Suppressor macrophage treated with lipopolysaccharide for 1 hour (primary cell): ENCODE results near the gene WNT7B.

Source experiments
- DNase-seq, 3 donors: peaks; one replicate each; pipeline ENCODE4 v3.0.0-alpha.2; 2020 to 2022

The WNT7B gene

DNA sequence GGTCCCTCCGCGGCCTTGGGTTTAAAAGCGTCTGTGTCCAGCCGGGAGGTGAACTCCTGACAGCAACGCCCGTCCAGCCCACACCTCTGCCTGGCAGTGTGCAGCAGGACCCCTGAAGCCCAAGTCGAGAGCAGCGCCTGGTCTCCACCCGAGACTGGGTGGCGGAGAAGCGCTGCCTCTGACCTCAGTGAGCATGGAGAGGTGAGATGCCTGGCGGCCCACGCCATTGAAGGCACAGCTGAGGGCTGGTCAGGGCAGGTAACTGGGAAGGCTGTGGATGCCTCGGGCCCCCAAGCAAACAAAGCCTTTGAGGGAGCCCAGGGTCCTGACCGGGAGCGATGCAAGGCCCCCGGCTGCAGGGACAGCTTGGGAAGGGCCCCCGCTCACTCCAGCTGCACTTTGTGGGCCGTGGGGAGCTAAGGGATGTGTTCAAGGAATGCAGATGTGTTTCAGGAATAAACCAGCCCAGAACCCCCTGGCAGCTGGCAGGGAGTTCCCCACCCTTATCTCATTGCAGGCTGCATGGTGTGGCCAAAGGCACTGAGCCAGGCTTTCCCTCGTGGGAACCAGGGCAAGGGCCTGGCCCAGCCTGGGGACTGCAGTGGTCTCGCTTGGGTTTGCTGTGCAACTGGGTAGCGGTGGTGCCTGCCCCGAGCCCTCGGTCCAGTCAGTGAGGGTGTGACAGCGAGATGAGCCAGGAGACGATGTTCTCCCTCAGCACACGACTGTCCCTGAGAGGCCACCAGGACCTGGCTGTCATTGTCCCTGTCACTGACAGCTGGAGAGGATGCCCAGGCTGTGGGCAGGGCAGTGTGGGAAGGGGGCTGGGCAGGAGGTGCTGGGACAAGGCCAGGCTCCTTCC lies 92.5 kb downstream of the WNT7B start:
- no peak for DNase-seq

DNA sequence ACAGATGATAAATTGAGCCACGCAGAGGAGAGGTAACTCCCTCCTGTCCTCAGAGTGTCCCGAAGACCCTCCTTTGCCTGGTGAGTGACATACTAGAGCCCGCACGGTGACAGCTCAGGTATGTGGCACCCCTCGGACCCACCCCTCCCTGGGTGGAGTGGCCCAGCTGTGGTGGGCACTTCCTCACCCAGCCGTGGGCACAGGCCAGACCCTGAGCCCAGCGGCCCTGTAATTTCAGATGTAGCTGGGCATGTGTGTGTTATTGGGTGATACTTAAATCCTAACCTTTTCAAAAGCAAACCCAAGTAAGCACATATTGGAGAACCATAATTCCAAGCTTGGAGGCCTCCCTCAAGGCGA lies 93.2 kb downstream of the WNT7B start:
- DNase-seq, result no peak

DNA sequence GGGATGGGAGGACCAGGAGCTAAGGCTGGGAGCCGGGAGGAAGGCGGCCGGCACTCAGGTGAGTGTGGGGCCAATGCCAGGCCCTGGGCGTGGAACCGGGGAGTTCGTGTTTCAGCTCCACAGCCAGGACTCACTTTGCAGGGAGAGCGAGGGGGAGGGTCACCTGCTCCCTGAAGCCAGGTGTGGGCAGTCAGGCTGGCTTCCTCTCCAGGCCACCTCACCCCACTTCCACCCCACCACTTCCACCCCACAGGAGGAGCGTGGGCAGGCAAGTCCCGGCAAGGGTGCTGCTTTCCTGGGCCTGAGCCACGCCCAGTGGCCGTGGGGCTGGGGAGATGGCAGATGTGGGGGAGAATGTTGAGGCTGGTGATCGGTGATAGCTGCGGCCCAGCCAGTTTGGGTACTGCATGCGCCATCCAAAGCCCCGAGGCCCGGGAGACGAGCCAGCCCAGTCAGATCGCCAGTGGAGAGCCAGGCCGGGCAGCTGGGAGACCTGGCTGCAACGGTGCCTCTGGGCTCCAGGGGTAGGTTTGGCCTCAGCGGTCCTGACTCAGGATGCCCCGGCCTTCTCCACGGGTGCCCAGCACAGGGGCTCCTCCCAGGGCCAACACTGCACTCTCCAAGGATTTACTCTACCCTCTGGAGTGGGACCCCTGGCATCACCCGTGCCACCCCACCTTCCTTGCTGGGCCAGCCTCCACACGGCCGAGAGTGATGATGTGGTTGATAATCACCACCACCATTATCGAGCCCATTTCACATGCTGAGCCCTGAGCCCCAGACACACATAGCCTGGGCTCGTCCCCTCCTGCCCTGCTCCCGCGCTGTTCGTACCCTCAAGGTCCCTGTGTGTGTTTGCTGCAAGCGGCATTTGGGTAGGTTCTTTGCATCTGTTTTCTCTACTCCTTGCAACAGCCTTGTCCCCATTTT lies 93.8 kb downstream of the WNT7B start:
- no peak for DNase-seq

DNA sequence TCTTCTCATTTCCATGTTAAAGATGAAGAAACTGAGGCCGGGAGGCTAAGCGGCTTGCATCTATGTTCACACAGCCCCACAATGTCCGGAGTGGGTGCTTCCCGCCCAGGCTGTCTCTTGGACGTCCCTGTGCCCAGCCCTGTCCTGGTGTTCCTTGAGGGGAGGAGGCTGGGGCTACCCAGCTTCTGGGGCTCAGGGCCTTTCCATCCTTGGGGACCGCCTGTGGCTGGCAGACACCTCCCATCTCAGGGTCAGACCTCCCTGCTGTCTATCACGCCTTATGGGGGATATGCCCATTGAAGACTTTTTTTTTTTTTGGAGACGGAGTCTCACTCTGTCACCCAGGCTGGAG lies 95.5 kb downstream of the WNT7B start:
- no peak for DNase-seq

DNA sequence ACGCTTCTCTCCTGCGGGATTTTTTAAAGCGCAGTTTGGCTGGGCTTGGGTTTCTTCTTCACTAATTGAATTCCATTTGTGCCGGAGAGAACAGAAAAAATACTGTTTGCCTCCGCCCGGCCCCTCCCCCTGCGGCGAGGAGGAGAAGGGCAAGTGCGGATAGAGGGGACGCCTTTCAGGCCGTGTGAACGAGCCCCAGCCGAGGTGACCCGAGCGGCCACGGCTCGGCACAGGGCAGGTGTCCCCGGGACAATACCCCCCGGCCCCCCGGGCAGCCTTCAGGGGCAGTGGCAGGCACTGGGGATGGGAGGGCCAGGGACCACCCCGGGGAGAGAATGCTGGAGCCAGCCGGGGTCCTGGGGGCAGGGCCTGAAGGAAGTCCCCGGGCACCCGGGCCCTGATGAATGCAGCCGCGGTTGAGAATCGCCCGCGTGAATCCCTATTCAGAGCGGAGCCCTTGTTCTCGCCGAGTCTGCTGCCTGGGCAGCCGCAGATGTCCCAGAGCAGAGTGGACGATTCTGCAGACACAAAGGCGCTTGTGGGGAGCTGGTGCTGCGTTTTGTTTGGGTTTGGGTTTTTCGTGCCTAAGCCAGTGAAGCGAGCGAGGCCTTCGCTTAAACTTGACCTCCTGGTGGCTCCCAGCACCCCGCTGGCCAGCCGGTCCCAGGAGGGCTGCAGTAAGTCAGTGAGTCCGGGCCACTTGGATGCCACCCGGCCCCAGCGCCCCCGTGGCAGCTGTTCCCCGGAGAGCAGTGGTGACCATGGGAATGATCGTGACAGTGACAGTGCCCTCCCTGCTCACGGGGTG lies 96.0 kb downstream of the WNT7B start:
- DNase-seq, result no peak

DNA sequence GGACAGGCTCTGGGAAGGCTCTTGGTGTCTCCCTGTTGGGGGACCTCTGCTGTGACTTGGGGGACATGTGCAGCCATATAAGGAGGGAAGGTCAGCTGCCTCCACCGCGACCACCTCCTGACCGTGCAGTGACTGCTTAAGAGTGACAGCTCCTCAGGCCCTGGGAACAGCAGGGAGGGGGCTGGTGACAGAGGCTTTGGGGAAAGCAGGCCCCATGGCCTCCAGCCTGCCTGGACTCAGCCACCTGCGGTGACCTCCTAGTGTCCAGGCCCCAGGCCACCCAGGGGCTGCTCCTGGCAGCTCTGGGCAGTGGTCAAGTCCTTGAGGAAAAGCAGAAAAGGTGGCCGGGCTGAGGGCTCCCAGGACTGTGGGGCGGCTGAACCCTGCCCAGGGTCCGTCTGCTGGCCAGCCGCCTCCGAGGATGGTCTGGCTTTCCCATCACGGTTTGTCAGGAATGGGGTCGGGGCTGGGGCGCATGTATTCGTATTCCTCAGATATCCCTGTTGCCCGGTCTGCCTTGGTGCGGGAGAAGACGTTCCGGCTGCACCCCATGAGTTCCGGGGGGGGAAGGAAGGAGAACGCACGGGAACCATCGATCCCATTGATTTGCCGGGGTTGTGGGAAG lies 96.8 kb downstream of the WNT7B start:
- DNase-seq, result no peak

DNA sequence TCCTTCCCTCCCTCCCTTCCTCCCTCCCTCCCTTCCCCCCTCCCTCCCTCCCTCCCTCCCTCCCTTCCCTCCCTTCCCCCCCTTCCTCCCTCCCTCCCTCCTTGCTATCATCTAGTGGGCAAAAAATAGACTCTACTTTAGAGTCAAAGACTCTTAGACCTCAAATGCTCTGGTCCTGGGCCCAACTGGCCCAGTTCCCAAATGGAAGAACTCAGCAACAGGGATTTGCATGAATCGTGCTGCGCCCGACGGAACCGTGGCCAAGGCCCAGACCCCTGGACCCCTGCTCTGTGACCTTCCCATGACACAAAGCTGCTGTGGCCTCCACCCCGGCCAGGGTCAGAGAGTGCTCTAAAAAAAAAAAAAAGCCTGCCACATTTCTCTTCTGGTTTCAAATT lies 97.4 kb downstream of the WNT7B start:
- no peak for DNase-seq

DNA sequence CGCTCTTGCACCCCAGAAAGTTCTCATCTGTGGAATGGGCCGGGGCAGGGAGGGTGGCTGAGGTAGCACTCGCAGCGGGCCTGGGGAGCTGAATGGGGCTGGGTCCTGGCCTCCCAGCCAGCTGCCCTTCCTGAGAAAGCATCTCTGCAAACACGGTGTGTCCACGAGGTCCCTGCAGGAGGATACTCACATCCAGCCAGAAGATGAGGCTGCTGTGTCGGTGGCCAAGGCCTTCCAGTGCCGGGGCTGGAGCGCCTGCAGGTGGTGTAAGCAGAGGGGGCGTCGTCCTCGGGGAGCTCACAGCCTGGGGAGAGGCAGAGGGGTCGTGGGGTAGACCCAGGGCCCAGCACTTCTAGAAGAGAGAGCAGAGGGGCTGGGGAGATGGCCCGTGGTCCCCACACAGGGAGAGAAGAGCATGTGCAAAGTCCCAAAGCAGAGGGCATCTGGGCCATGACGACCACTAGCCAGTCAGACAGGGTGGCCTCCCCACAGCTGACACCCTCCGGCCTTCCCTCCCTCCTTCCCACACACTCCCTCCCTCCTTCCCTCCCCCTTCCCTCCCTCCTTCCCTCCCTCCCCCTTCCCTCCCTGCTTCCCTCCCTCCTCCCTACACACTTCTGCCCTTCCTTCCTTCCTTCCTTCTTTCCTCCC lies 97.9 kb downstream of the WNT7B start:
- no peak for DNase-seq

DNA sequence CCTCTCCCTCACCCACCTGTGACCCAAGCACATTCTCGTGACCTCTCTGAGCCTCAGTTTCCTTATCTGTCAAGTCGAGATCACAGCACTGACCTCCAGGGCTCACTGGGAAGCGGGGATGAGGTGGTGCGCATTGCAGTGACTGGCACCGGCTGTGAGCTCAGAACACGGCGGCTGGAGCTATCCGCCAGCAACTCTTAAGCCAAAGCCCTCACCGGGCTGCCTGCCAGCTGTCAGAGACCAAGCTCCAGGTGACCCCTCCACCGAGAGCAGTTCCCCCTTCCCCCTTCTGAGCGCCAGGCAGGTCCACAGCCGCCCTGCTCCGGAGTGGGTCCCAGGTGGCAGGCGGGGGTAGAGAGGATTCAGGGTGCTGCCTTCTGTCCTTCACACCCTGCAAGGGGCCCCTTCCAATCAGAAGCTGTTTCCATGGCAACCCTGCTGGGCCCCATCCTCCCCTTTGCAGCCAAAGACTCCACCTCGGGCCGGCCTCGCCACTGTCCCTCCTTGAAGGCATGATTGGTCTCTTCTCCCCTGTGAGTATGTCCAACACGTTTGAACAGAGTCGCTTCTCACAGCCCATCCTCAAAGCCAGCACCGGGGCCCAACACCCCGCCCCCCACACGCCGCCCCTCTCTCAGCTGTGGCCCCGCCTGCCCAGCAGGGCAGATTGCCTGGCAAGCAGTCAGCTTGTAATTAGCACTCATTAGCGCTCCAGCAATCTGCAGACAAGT lies 98.7 kb downstream of the WNT7B start:
- DNase-seq, result no peak

DNA sequence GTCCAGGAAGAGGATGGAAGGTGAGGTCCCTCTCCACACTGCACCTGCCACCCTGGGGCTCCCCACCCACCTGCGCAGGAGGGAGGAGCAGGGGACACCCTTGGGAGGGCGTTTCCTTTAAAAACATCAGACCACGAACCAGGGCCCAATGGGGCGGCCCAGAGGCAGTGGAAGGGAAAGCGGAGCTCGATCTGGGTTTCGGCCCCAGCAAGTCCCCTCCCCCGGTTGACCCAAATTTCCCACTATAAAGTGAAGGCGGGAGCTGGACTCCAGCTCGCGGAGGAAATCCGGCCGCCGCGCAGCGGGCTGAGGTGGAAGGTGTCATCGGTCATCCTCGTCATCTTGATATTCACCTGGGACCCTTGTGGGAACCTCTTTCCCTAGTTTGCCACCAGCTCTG lies 99.3 kb downstream of the WNT7B start:
- no peak for DNase-seq

DNA sequence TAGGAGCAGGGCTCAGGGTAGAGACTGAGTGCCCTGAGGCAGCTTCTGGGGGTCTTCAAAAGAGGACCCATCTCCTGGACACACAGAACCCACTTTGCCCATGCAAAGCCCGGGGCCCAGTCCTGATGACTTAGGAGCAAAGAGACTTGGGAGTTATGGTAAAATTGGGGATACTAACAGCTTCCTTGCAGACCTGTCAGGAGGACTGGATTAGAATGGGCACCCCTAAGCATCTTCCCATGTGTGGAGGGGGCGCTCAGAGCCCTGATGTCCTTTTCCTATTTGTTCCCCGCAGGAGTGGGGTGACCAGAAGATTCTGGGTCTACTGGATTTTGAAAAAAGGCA lies 100.0 kb downstream of the WNT7B start:
- no peak for DNase-seq

DNA sequence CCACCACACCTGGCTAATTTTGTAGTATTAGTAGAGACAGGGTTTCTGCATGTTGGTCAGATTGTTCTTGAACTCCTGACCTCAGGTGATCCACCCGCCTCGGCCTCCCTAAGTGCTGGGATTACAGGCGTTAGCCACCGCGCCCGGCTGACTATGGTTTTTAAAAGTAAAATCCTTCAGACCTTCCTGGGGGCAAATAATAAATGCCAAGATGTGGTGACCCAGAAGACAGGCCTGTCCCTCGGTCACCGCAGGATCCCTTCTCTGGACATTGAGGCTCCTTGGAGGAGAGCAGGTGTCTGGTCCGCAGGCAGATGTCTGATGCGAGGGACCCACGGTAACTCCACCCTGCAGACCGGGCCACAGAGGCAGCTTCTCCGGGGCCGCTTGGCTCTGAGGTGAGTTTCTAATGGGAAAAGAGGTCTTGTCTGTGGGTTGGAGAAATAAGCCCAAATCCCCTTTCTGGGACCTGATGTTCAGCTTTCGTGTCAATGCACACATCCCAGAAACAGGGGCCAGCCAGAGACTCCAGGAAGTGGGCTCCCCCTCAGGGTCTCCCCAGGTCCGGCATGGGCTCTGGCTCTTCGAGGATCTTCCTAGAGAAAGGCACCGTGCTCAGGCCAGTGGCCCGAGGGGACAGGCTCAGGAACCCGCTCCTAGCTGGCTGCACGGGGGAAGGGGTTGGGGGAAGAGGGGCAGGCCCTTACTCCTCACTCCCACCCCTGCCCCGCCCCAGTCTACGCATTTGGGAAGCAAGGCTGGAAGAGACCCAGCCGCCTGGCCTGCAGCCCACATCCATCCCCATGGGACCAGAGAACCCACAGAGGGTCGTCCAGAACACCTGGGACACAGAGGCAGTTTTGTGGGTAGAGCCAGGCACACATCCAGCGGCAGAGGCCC lies 100.6 kb downstream of the WNT7B start:
- DNase-seq, result no peak

DNA sequence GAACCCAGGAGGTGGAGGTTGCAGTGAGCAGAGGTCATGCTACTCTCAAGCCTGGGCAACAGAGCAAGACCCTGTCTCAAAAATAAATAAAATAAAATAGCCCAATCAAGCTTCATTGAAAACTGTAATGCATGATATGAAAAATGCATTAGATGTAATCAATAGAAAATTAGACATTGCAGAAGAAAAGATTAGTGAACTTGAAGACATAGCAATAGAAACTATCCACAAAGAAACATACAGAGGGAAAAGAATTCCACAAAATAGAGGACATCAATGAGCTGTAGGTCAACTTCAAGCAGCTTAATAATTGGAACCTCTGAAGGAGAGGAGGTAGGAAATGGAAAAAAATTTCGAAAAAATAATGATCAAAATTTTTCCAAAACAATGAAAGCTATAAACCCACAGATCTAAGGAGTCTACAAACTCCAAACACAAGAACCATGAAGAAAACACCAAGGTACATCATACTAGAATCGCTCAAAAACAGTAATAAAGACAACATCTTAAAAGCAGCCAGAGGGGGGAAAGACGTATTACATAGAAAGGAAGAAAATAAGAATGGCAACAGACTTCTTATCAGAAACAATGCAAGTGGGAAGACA lies 104.2 kb downstream of the WNT7B start:
- no peak for DNase-seq

DNA sequence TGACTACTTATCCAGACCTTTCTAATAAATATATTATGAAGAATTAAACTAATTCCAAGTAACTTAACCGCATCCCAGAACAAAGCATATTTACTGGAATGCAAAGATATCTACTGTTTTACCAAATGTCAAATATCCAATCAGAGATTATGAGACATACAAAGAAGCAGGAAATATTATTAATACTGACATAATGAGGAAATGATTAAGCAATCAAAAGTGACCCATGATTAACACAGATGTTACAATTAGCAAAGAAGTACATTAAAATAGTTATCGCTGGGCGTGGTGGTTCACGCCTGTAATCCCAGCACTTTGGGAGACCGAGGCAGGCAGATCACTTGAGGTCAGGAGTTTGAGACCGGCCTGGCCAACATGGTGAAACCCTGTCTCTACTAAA lies 105.2 kb downstream of the WNT7B start:
- peak in 1 of 3 donors; percentile 12 for DNase-seq
